ENCODE results near the gene NAB1.

- TF ChIP-seq CTCF (IDR thresholded peaks at IDR 0.05) (no peak), POLR2AphosphoS5 (IDR thresholded peaks at IDR 0.05; ENCODE audit: low read depth, low read length) (no peak)
Observed at GRCh38 chr2:190636361-190636760, 12.5 kb upstream of the NAB1 start.

All from Panc1 (cell line).